Measurements from ENCODE around the gene PAH.

Gene PAH

DNA sequence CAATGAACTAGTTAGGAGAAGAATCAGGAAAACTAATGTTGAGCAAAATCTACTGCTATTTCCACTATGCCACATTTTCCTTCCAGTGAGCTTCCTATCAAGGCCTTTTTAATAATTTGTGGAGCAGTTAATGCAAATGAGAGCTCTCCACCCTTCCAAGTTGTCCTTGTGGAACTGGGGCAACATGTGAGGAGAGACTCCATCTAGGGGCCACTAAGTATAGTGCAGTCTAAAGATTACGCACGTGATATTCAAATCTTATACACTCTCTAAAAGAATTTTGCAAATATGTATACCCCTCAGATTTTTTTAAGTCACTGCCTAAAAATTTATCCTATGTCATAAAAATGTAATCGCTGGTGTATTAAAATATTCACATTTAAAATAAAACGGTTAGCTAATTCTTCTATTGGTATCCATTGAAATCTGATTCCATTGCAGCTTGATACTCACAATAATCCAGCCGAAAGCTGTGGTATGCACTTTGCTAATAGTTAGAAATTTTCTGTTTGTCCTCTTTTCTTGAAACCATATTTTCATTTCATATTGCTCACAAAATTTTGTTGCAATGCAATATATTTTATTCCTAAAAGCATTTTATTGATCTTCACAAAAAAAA, 100.1 kb downstream of the PAH start:
- DNase-seq: peak; percentile 33 to 57 (median 41)

GRCh38 chr12:102814691-102815367, 102.2 kb downstream of the PAH start:
- no peak for DNase-seq

- DNase-seq: no peak
These were observed 104.7 kb downstream of the PAH start for GRCh38 chr12:102812344-102812743.

DNA sequence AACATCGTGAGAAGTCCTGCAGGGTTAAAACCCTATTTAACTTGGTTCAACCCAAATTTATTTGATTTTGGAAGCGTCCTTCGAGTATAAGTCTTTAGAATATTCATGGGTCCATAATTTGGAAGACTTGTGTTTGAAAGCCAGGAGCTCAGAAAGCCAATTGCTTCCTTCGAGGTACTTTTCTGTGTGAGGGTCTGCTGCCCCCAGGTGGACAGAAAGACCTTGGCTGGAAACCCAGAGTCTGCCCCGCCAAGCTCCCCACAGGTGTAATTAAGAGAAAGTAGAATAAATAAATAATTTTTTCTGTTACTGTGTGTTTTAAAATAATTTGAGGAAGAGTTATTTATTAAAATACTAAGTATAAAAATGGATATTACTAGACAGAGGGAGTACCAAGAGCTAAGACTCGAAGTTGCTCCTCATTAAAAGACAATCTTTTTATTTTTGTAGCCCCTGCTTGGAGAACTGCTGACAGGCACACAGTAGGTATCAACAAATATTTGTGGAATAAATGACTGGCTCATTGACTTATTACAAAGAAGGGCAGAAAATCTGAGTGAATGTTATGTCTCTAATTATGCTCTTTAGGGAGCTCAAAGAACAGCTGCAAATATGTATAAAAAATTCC, 105.8 kb downstream of the PAH start:
- DNase-seq: peak; percentile 4 to 17 (median 8)

GRCh38 chr12:102808412-102808811, 108.6 kb downstream of the PAH start:
- no peak for DNase-seq

DNA sequence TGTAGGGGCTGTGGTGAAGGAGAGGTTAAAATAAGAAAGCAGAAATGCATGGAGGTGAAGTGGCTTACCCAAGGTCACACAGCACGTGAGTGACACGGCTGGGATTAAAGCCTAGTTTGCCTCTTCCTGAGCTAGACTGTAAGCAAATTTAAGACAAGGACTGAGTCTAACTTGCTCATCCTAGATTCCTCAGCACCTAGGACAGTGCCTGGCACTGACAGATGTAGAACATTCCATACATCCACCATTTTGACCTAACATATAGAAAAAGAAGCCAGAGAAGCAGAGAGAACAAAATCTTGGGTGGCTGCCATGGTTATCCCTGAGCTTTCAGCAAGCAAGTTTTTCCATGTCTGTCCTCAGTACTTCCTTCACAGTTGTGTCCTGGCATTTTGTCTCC, 110.5 kb downstream of the PAH start:
- DNase-seq: no peak

GRCh38 chr12:102806110-102806509, 110.9 kb downstream of the PAH start:
- no peak for DNase-seq

DNA sequence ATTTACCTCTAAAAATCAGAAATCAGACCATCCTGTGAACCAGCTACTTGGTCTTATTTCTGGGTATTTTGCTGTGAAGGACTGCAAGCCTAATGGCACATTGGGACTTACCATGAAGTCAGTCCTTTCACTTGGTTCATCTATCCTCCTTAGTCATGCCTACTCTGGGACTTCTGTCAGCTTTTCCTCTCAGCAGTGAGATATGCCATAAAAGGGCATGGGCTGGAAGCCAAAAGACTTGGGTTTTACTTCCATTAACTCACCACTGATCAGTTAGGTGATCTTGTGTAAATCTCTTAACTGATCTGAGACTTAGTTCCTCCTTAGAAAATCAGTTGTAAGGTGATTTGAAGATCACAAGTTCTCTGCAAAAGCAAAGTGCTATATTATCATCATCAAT, 116.5 kb downstream of the PAH start:
- DNase-seq: no peak

DNA sequence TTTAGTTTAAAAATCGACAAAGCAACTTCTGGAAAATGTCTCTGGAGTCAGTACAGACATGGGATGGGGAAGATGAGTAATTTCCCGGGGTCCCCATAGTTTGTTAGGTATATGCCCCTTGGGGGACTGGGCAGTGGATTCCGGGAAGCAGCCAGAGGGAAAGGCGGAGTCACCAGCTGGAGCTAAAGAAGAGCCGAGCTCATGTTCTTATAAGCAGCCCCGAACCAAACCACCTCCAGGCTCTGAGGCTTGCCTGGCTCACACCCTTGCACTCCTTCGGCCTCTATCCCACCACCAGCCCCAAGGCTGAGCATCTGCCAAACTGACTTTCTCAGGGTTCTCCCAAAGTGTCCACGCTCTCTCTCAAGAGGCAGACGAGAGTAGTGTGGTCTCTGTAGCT, 117.8 kb downstream of the PAH start:
- DNase-seq: no peak

DNA sequence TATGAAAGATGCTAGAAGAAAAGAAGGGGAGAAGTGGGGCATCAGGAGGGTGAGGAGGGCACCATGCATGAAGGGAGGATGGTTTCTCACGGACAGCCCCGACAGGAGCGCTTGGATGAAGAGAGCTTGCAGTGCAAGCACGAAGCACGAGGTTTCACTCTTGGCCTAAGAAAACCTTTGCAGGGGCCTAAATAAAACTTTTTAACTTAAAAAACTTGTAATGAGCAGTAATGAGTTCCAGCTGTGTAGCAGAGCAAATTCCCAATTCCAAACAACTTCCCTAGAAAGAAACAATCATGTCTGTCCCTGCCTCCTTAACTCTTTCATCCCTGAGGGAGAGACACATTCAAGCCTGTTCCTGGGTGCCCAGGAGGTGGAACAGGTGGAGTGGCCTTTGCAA, 119.5 kb downstream of the PAH start:
- no peak for DNase-seq

DNA sequence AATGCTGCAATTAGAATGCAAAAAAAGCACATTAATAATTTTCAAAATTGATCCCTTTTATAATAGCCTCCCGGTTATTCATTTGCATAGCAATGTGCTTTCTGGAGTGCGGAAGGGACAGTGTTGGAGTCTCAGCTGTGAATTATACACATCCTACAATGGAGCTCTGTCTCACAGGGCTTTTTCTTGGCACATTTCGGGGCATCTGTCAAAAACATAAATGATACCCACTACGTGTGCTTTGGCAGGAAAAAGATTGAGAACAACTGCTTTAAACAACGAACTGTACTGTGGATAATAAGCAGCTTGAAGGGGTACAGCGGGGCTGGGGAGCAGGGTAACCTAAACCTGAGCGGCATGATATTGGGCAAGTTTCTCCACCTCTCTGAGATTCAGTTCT, 123.1 kb downstream of the PAH start:
- DNase-seq: no peak
